GM20000 (cell line): ENCODE results near the gene ARSG.
"Not testable (repeated sequence)": the region's sequence is repeated elsewhere in the genome, so short reads cannot be mapped to it uniquely, and the experiment has no call there.

Source experiments
- DNase-seq: peaks from one replicate; pipeline ENCODE4 v3.0.0; 2012; ENCODE audit warnings: low spot score
- CTCF ChIP-seq: IDR thresholded peaks from 2 replicates; pipeline ENCODE4 v1.5.1; 2012; ENCODE audit warnings: mild to moderate bottlenecking, control low read depth; ENCODE audit errors: extremely low read depth, missing control alignments

ARSG gene

GRCh38 chr17:68290955-68291835, at the start of gene ARSG, which contains the start of gene SLC16A6:
TSS of gene ARSG (plus strand) at chr17:68291495. CDS start at chr17:68307494, 15,999 bp downstream.
TSS of gene SLC16A6 (minus strand) at chr17:68291127. CDS start at chr17:68278320, 12,807 bp downstream.
- DNase-seq, result peak; percentile 94
- TF ChIP-seq CTCF, result no peak

- TF ChIP-seq CTCF, result no peak
- no peak for DNase-seq
Observed at GRCh38 chr17:68246271-68247028, 44.8 kb upstream of the ARSG start.

- DNase-seq, result peak; percentile 94
- TF ChIP-seq CTCF, result no peak
Observed at GRCh38 chr17:68247445-68248198, 43.7 kb upstream of the ARSG start, which contains the start of gene AMZ2. TSS of gene AMZ2 (plus strand) at chr17:68248043. CDS start at chr17:68250188, 2,145 bp downstream.

- no peak for TF ChIP-seq CTCF
- peak; percentile 32 for DNase-seq
Observed at GRCh38 chr17:68248199-68248825, 43.0 kb upstream of the ARSG start.

- no peak for TF ChIP-seq CTCF
- no peak for DNase-seq
Observed at GRCh38 chr17:68248891-68249290, 42.4 kb upstream of the ARSG start.

- DNase-seq, result no peak
- TF ChIP-seq CTCF, result no peak
Observed at GRCh38 chr17:68249354-68249765, 41.9 kb upstream of the ARSG start.

- DNase-seq, result not testable (repeated sequence)
Observed at GRCh38 chr17:68253426-68253825, 37.9 kb upstream of the ARSG start.
